Uterus (tissue), 4 donors: ENCODE measurements around the gene SLC4A8. TPM values are rescaled to one million over a fixed set of nuclear protein-coding genes. Genes with fewer than 3 reads are reported as not detected.

Source experiments
- DNase-seq, 2 donors: peaks; one replicate each; pipeline ENCODE4 v3.0.0-alpha.2; 2019 to 2020
- H3K27ac ChIP-seq, 2 donors: fragments of 200-600 bp; sonication (generic); 1 replicate in 1 of 2; 2 replicates in 1 of 2; pipeline ENCODE4 v1.5.1; 2016 to 2018
- H3K27me3 ChIP-seq, 2 donors: fragments of 200-600 bp; sonication (generic); one replicate each; pipeline ENCODE4 v1.5.1; 2018 to 2019; ENCODE audit warnings: control low read depth in 1 of 2
- H3K36me3 ChIP-seq, 2 donors: fragments of 200-600 bp; sonication (generic); one replicate each; pipeline ENCODE4 v1.5.1; 2019; ENCODE audit warnings: control low read depth in 1 of 2
- H3K4me1 ChIP-seq, 2 donors: fragments of 200-600 bp; sonication (generic); one replicate each; pipeline ENCODE4 v1.5.1; 2018 to 2019; ENCODE audit warnings: control low read depth in 1 of 2
- H3K4me3 ChIP-seq, 2 donors: fragments of 200-600 bp; sonication (generic); 1 replicate in 1 of 2; 2 replicates in 1 of 2; pipeline ENCODE4 v1.5.1; 2018 to 2019; ENCODE audit warnings: mild to moderate bottlenecking in 1 of 2
- H3K9me3 ChIP-seq, 2 donors: fragments of 200-600 bp; sonication (generic); one replicate each; pipeline ENCODE4 v1.5.1; 2019; ENCODE audit warnings: control low read depth in 1 of 2
- POLR2A ChIP-seq, 2 donors: fragments of 450-650 bp; IDR thresholded peaks; one replicate each; pipeline ENCODE4 v1.6.1; 2016; ENCODE audit warnings: antibody characterized with exemption in 2 of 2, mild to moderate bottlenecking in 1 of 2, moderate library complexity in 1 of 2
- intact Hi-C: fragments of 100-400 bp; cut with DNase I; formaldehyde crosslinking; loops from one replicate; pipeline ENCODE4 v1.15.1; 2023; ENCODE audit warnings: low total_unique reads
- total RNA-seq, 4 donors: library from RNA; depleted of rRNA in 3 of 4; stranded (reverse); fragments of >200 nt in 3 of 4; gene quantifications; one replicate each; pipeline versions ENCODE4 v1.1.0 to v1.2.4, GENCODE V29; 2014 to 2023
- TF ChIP-seq, protein P1 (sequence below), 4 experiments: fragments of 200-600 bp in 2 of 4; fragments of 450-650 bp in 2 of 4; sonication (generic) in 2 of 4; IDR thresholded peaks; one replicate each; pipeline ENCODE4 v1.5.1; 2016 to 2019; ENCODE audit warnings: antibody characterized with exemption in 4 of 4, mild to moderate bottlenecking in 2 of 4, moderate library complexity in 1 of 4
- donor health status: DM: yes; HTN: yes; CAD: no.

Gene SLC4A8
- total RNA-seq, 4 donors from 2014 or later: under 0.01 to 8.0 (median 1.3) TPM; not detected in 1

DNA sequence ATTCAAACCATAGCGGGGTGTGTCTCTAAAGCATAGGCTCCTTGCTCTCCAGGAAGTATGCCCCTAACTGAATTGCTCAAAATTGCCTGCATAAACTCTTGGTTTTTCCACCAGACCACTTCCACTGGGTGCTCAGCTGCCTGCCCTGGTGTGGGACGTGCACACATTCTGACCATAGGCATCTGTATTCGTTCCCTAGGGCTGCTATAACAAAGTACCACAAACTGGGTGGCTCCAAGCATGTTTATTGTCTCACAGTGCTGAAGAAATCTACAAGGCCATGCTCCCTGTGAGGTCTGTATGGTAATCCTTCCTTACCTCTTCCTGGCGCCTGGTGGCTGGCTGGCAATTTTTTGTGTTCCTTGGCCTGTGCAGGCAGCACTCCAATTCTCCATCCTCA is 17.0 kb upstream of the SLC4A8 start:
- TF ChIP-seq, protein P1, sequence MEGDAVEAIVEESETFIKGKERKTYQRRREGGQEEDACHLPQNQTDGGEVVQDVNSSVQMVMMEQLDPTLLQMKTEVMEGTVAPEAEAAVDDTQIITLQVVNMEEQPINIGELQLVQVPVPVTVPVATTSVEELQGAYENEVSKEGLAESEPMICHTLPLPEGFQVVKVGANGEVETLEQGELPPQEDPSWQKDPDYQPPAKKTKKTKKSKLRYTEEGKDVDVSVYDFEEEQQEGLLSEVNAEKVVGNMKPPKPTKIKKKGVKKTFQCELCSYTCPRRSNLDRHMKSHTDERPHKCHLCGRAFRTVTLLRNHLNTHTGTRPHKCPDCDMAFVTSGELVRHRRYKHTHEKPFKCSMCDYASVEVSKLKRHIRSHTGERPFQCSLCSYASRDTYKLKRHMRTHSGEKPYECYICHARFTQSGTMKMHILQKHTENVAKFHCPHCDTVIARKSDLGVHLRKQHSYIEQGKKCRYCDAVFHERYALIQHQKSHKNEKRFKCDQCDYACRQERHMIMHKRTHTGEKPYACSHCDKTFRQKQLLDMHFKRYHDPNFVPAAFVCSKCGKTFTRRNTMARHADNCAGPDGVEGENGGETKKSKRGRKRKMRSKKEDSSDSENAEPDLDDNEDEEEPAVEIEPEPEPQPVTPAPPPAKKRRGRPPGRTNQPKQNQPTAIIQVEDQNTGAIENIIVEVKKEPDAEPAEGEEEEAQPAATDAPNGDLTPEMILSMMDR (IDR thresholded peaks at IDR 0.05): no peak
- TF ChIP-seq POLR2A (IDR thresholded peaks at IDR 0.05): no peak
- H3K27ac ChIP-seq: no peak overlapping the region
- H3K27me3 ChIP-seq: no peaks in the 10 kb centered on the region
- H3K4me1 ChIP-seq: no peaks in the 10 kb centered on the region
- intact Hi-C loops: no loop called here
- H3K4me3 ChIP-seq: no peak overlapping the region
- H3K36me3 ChIP-seq: no peaks in the 10 kb centered on the region
- no peak for DNase-seq
- H3K9me3 ChIP-seq: no peaks in the 10 kb centered on the region

DNA sequence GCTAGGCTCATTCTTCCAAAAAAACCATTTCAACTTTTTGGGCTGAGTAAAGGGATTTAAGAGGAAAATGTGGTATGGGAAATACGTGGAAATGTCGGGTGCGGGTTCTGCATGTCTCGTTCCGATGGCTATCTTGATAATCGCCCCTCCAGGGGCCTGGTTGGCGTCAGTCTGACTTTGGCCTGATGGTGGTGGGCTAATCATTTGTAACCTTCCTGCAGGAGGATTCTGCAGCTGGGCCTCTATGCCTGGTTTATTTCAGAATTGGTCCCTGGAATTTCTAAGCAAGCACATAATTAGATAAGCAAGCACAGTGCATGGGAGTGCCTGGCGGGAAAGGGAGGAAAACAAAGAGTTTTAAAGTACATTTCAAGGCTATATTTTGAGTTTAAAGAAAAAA is 14.8 kb upstream of the SLC4A8 start:
- Histone ChIP-seq H3K4me1 (no peaks in the 10 kb centered on the region), H3K36me3 (no peaks in the 10 kb centered on the region), H3K4me3 (no peak overlapping the region), H3K27me3 (no peaks in the 10 kb centered on the region), H3K9me3 (no peaks in the 10 kb centered on the region), H3K27ac (no peak overlapping the region)
- intact Hi-C loops: no loop called here
- no peak for DNase-seq
- TF ChIP-seq, protein P1 (IDR thresholded peaks at IDR 0.05): no peak
- no peak for TF ChIP-seq POLR2A (IDR thresholded peaks at IDR 0.05)

GRCh38 chr12:51413149-51413548 is 11.5 kb upstream of the SLC4A8 start:
- intact Hi-C loops: no loop called here
- no peak overlapping the region for H3K27ac ChIP-seq
- TF ChIP-seq, protein P1 (IDR thresholded peaks at IDR 0.05): no peak
- TF ChIP-seq POLR2A (IDR thresholded peaks at IDR 0.05): no peak

GRCh38 chr12:51413791-51414190 is 10.8 kb upstream of the SLC4A8 start:
- Histone ChIP-seq H3K9me3 (no peaks in the 10 kb centered on the region), H3K27me3 (no peaks in the 10 kb centered on the region), H3K4me1 (no peaks in the 10 kb centered on the region), H3K36me3 (no peaks in the 10 kb centered on the region), H3K4me3 (no peak overlapping the region), H3K27ac (no peak overlapping the region)
- DNase-seq: no peak
- TF ChIP-seq, protein P1 (IDR thresholded peaks at IDR 0.05): no peak
- TF ChIP-seq POLR2A (IDR thresholded peaks at IDR 0.05): no peak
- intact Hi-C loops: no loop called here

More at GRCh38 chr12:51413149-51413548, 11.5 kb upstream of the SLC4A8 start:
- Histone ChIP-seq H3K36me3 (no peaks in the 10 kb centered on the region), H3K4me1 (no peaks in the 10 kb centered on the region), H3K27me3 (no peaks in the 10 kb centered on the region), H3K4me3 (no peak overlapping the region), H3K9me3 (no peaks in the 10 kb centered on the region)
- no peak for DNase-seq

- no peaks in the 10 kb centered on the region for H3K4me1 ChIP-seq
- H3K36me3 ChIP-seq: no peaks in the 10 kb centered on the region
- no peak overlapping the region for H3K27ac ChIP-seq
- TF ChIP-seq POLR2A (IDR thresholded peaks at IDR 0.05): no peak
- TF ChIP-seq, protein P1 (IDR thresholded peaks at IDR 0.05): no peak
- intact Hi-C loops: no loop called here
- no peaks in the 10 kb centered on the region for H3K9me3 ChIP-seq
- H3K27me3 ChIP-seq: no peaks in the 10 kb centered on the region
- H3K4me3 ChIP-seq: no peak overlapping the region
- no peak for DNase-seq
These were observed 8.7 kb upstream of the SLC4A8 start for GRCh38 chr12:51415931-51416330.
